GM19035 (cell line): Measurements from ENCODE around the gene ACSBG1.

Experiments
- ATAC-seq: cut with Tn5 transposase; IDR thresholded peaks from one replicate; pipeline ENCODE4 v1.9.1; 2021; ENCODE audit not compliant: unreplicated experiment

The ACSBG1 gene

DNA sequence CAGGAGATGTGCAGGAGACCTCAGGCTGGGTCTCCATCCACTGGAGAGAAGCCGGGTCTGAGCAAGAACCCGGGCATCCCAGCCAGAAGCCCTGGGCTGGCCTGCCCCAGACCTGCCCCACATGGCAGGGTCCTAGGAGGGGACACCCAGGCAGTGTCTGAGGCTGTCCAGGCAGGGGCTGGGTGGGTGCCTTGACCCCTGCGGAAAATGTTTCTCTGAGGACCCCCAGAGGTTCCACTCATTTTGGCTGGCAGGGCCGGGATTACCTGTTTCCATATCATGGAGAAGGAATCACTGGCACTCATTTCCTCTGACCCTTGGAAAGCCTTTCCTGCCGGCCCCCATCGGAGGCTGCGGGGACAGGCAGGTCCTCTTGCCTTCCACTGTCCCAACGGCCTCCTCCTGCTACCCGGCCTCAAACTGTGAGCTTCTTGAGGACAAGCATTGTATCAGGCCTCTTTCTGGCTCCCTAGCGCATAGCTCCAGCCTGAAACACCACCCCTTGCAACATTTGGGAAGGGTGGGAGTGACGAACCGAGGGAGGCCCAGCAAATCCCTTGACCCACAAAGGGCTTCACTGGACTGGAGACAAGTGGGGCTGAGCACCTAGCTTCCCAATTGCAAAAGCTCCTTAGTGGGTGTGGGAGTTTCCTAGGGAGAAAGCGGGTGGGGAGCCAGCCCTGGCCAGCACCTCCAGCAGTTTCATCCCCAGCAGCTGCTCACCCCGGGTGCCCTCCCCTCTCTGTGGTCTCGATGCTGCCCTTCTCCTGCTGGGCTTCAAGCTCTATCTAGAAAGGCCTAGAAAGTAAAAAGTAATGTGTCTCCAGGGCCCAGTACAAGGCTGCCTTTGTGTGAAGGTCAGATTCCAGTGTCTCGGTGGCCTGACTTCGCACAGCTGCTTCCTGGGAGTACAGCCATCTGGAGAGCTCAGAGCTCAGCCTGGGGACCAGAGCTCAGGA, 29.7 kb downstream of the ACSBG1 start:
- ATAC-seq, result no peak

DNA sequence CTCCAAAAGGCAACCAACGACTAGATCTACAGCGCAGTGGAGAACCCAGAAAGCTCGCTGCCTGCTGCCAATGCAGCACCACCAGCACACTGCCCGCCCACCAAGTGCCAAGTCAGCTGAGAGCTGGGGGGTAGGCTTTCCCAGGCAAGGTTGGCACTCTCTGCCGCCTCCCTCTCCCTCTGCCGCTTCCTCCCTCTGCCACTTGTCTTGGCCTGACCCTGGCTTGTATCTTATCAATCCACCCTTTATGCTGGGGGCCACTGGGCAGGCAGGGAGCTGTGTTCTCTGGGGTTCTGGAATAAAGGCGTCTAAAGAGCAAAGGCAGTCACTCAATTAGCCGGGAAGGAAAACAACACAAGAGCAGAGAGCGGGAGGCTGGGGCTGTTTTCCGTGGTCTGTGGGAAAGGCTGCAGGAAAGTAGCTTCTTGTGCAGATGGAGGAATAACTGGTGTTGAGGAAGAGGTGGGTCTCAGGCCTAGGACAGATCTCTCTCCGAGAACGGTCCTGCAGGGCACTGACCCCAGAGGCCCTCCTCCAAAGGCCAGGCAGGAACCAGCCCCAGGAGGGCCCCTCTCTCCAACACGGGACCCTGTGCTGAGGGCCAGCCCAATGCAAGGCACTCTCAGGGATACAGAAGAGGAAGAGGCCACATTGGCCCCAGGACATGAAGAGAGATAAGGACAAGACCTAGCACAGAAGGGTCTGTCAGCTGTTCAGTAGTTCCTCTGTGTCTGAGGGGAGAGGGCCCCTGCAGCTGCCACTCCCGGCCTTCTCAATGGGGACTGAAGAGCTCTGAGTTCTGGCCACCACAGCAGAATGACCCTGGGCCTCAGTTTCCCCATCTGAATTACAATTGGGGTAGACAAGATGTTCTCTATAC, 30.8 kb downstream of the ACSBG1 start:
- no peak for ATAC-seq

DNA sequence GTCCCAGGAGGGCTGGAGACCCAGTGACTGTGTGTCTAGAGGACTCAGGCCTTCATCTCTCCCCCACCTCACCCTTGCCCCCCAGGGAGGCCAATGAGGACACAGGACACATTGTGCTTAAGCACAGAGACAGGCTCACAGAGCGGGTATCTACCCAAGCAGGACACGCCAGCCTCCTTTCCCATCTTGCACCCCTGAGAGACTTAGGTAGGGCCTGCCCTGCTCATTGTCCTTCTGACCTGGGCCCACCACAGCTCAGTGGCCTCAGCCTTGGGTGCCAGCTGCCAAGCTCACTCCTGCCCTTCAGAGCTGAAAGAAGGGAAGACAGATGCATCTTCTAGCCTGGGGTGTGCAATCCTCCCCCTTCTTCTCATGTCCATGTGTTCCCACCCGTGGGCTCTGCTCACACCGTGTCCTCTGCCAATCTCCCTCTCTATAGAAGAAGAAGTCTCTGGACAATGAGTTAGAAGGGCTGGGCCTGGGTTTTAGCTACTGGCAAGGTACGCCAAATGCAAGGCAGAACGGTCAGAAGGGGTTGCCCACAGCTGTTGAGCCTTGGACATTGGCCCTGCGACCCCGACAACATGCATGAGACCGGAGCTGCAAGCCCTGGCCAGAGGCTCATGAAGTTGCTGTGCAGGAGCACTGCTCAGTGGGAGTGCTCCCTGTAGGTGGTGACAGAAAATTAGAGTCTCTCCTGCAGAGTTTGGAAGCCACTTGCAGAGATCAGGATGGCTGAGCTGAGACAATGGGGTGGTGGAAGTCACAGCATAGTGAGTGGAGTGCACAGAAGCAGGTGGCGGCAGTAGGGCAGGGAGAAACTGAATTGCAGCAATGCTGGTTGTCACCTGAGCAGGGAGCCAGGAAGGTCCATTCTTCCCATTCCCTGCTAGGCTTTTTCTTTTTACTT, 32.8 kb downstream of the ACSBG1 start:
- ATAC-seq, result no peak

DNA sequence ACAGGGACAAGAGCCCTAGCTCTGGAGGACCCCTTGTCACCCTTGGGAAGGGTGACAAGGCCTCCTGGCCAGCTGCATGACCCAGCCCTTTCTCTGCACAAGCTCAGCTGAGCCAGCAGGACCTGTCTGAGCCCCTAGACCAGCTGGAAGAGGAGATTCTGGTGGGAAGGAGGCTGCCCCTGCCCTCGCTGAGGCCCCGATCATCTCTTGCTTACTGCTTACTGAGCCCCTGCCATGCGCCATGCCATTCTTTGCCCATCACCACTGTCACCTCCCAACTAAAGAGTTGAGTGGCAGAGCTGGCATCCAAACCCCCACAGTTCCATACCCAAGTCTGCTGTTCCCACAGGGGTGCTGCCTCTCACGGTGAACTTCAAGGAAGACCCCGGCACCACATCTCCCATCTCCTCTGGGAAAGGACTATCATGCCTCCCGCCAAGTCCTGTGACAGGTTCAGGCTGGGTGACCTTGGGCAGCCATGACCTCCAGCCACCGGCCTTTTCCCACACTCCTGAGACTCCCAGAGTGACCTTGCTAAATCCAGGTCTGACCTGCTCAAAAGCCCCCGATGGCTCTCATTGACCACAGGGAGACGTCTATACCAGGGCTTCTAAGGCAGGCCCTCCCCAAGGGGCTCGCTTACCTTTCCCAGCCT, 34.0 kb downstream of the ACSBG1 start:
- ATAC-seq, result no peak

DNA sequence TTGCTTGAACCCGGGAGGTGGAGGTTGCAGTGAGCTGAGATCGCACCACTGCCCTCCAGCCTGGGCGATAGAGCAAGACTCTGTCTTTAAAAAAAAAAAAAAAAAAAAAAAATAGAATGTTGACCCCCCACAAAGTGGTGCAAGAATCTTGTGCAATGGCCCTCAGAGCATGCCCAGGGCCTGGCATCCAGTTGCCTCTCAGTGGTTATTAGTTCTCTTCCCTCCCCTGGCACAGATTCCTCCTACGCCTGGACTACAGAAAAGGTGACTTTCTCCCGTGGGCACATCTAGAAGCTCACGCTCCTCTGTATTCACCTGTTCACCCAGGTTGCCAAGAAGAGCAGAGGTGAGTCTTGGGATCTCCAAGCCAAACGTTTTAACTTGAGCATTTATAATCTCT, 36.7 kb downstream of the ACSBG1 start:
- no peak for ATAC-seq

DNA sequence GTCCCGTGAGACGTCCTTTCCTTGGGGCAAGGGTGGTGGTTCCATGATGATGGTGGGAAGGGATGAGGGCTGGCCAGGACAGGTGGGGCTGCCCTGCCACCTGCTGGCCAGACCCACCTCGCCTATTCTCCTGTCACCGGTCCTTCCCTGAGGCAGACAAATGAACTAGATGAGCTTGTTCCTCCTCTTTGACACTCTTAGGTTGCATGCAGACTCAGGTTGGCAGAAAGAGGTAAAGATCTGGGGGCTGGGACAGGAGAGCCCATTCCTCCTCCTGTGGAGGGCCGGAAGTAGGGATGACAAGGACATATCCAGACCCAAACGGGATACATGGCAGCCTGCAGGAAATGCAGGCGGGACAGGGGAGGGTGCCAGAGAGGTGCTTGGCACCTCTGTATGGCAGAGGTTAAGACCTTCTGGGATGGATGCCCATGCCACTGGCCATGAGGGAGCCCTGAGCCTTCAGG, 38.6 kb downstream of the ACSBG1 start:
- ATAC-seq, result no peak

DNA sequence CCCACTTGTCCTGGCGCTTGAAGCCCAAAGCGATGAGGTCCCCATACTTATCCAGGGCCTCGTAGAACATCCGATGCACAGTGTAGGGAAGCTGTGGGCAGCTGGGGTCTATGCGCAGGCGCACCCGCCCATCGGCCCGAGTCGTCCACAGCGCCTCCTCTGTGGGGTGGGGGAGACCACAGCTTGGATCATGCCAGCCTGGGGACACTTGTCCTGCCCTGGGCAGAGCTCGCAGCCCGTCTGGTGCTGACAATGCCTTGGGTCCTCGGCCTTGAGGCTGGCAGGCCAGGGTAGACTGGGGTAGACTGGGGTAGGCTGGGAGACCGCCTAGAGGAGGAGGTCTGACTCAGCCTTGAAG, 39.8 kb downstream of the ACSBG1 start:
- no peak for ATAC-seq

DNA sequence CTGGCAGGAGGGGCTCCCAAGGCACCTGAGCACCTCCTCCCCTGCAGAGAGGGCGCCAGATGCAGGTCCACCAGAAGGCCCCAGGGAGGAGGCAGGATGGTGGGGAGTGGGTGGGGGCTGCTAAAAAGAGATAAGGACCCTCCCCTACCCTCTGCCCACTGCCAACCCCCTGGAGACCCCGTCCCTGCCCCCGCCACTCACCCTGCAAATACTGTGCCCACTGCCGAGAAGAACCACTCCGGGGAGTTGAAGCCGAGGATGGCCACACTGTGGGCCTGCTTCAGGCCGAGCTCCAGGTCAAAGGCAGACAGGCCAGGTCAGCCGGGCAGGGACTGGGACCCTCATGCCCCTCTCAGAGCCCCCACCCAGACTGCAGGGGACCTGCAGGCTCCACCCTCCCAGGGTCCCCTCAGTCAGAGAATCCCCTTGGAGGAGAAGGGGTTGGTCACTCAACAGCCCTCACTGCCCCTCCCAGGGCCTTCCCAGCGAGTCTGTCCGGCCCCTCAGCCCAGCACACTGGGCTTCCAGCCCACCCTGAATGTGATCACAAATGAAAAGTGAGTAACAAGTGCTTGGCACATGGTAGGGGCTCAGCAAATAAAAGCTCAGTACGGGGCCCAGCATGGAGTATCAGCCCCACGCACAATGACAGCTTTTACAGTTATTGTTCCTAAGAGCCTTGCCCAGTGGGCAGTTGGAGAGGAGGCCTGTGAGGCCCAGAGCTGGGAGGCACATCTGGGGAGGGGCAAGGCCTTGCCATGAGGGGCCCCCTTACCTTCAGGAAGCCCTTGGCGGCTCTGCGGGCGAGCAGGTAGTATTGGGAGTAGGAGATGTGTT, 40.4 kb downstream of the ACSBG1 start:
- ATAC-seq, result no peak

DNA sequence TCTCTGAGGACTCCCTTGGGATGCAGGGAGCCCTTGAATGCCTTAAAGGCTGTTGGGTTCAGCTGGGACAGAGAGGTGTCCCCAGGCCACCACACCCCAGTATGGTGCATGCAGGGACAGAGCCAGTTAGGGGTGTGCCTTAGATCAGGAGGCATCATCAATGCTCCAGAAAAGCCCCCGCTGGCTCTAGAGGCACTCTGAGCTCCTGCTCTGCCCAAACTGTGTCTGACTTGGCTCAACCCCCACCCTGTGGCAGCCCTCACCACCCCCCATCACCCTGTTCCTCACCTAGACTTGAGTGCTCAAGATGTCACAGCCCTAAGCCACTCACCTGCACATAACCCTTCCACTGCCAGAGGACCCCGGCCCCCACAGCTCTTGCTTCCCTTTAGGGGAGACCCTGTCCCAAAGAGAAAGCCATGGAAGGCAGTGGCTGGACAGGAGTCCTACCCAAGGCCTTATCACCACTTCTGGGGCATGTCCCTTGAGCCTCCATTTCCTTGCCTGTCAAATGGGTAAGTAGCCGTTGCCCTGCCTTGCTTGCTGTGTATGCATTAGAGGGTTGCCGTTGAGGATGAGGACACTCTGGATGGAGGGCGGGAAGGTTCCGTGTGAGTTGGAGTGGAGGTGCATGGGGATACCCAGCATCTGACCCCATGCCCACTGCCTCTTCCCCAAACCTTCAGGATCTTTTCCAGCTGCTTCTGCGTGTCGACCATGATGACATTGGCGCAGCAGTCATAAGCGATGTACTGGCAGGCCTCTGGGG, 41.4 kb downstream of the ACSBG1 start:
- no peak for ATAC-seq

DNA sequence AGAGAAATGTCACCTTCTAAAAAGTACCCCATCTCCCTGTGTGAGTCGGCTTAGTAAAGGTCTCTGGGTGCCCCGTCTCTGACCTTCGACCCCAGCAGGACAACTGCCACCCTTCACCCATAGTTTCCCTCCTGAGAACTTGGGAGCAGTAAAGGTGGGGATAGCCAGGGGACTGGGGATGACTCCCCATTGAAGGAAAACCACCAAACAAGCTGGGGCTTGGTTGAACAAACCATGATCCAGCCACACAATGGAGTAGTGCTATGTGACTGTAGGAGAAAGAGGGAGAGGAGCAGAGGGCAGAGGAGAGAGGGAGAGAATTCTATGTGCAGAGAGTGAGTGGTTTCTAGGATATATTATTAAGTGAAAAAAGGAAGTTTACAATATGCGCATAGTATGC, 51.5 kb downstream of the ACSBG1 start:
- ATAC-seq, result no peak

DNA sequence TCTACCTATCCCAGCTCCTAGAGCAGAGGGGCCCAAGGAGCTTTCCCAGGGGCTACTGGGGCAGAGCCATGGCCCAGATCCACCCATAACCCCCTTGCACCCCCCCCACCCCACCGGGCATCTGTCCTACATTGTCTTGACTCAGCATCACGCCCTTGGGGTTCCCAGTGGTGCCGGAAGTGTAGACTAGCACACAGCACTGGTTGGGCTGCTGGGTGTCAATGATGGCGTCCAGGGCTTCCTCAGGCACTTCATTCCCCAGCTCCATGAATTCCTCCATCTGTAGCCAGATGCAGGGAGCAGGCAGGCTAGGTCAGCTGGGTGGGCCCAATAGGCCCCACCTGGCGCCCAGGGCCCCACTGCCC, 52.0 kb downstream of the ACSBG1 start:
- no peak for ATAC-seq

DNA sequence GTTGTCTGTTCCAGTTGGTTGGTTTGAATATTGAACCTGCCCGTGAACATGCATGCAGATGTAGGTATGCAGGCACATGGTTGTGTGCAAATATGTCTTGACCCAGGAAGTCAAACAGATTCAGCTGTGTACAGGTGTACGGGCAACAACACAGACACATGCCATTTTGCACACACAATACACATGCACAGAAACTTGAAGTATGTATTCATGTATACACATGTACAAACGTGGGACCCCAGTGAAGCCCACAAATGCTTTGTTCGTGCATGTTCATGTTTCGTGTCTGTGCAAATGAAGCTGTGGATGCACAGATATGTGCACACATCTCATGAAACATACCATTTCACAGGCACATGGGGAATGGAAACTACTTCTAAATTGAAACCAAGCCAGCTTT, 54.5 kb downstream of the ACSBG1 start:
- no peak for ATAC-seq

DNA sequence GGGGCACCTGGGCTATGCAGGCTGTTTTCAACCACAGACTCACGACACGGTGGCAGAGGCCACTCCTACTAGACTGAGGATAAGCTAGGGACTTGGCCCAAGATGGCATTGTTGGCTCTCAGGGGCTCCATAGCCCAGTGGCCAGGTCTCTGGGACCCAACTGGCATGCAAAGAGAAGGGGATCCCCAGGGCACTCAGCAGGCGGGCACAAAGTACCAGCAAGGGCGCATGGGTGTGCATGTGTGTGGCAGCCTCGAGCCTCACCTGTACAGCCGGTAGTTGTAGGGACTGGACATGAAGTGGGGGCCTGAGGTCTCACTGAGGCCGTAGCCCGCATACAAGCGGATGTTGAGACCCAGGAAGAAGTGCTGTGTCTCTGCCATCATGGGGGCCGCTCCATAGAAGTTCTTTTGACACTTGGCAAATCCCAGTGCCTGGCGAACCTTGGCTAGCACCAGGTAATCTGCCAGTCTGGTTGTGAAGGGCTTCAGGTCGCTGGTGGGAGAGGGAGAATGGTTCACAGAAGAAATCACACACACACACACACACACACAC, 55.0 kb downstream of the ACSBG1 start:
- no peak for ATAC-seq

DNA sequence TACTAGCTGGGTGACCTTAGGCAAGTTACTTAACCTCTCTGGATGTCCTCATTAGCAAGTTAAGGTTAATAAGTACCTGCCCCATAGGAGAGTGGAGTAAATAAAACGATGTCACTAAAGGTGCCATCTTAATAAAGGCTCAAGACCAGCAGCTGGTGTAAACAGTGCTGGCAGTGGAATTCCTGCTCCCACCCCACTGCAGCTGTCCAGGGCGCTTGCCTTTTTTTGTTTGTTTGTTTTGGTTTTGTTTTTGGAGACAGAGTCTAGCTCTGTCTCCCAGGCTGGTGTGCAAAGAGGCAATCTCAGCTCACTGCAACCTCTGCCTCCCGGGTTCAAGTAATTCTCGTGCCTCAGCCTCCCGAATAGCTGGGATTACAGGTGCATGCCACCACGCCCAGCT, 56.3 kb downstream of the ACSBG1 start:
- no peak for ATAC-seq

DNA sequence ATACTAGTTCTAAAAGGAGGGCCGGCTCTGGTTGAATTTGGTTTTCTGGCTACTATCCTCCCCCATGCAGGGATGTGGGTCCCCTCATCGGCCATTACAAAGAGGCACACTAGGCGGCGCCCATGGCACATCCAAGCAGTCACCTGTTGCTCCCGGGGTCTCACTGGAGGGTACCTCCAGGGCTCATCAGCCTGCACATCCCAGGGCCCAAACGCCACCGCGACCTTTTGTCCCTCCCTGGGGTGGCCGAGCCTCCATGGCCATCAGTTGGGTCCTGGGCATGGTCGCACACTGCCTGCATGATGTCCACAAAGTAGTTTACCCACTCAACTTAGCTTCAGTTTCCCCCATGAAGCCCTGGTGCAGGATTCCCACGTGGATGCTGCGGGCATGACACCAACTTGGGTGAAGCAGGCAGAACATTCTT, 56.9 kb downstream of the ACSBG1 start:
- no peak for ATAC-seq

DNA sequence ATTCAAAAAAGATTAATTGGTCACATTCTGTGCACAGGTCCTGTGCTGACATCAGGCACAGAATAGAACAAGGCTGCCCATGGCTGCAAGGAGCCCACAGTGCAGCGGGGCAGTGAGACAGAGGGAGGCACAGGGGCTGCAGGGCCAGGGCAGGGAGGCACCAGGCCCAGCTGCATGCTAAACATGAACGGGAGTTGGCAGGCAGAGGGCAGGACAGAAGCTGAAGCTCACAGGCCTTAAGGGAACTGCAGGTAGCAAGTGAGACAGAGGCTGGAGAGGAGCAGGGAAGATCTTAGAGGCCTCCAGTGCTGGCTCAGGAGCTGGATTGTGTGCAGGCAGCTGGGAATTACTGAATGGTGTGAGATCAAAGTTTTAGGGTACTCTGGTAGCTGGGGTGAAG, 59.0 kb downstream of the ACSBG1 start:
- ATAC-seq, result no peak

DNA sequence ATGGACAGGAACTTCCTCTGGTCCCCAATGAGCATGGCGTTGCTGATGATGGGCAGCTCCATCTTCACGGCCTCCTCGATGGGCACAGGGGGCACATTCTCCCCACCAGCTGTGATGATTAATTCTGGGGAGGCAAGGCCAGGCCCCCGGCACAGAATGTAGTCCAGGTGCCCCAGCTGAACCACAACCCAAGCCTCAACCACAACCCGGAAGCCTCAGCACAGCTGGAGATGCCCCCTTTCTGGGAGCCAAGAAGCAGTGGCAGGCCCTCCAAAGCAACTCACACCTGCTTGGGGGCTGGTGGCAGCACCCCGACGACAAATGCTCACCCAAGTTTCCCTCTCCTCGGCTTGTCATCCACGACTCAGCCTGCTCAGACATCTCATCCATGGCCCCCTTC, 60.0 kb downstream of the ACSBG1 start:
- no peak for ATAC-seq

DNA sequence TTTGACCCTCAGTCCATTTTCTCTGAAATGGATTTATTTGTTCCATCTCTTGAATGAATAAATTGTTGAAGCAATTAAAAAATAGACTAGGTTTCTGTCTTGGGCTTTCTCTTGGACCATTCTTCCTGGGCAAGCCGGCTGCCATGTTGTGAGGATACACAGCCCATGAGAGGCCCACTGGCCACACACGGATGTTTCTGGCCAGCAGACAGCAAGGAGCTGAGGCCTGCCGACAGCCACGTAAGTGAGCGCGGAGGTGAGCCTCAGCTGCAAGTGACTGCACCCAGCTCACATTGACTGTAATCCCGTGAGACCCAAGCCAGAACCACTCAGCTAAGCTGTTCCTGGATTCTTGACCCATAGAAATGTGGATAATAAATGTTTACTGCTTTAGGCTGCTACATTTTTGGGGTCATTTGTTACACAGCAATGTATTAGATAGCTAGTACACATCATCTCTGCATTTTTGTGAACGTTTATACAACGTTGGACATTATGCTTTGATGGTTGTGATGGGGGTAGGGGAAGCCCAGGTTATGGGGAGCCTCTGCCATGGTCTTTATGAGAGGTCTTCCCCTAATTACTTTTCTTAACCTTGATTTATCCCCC, 62.4 kb downstream of the ACSBG1 start:
- ATAC-seq, result no peak
